Measurements from ENCODE around the gene LILRB2. TPM values are rescaled to one million over a fixed set of nuclear protein-coding genes. Genes with fewer than 3 reads are reported as not detected.
"Not testable (repeated sequence)": the region's sequence is repeated elsewhere in the genome, so short reads cannot be mapped to it uniquely, and the experiment has no call there.

LILRB2 gene
- total and polyA plus RNA-seq, 11 donors = 0.83 to 43.6 (median 1.7) TPM

- Histone ChIP-seq H3K4me1 (peaks cover 0 to 6% (median 0%) of the 10 kb centered on the region in 12 donors), H3K9me3 (no peaks in the 10 kb centered on the region), H3K27me3 (peaks cover 0 to 17% (median 0%) of the 10 kb centered on the region in 9 donors), H3K36me3 (no peaks in the 10 kb centered on the region), H3K4me3 (no peak overlapping the region), H3K27ac (no peak overlapping the region)
- intact Hi-C loops (cut with DNase I) = no loop called here
- 71 to 80% (median 76%) methylated on average over 4 of the region's 4 CpGs for WGBS, 4 donors
- DNase-seq = no peak
- TF ChIP-seq POLR2A (IDR thresholded peaks at IDR 0.05) (no peak), CTCF (IDR thresholded peaks at IDR 0.05) (no peak)
- no peak for ATAC-seq
These were observed 6.5 kb upstream of the LILRB2 start for GRCh38 chr19:54287456-54287855.

GRCh38 chr19:54286283-54286682, 5.4 kb upstream of the LILRB2 start:
- DNase-seq; intact Hi-C loops (cut with DNase I); ATAC-seq; H3K9me3 ChIP-seq; H3K4me3 ChIP-seq; H3K27ac ChIP-seq; H3K36me3 ChIP-seq: not testable (repeated sequence)
- Histone ChIP-seq H3K27me3 (peaks cover 0 to 28% (median 0%) of the 10 kb centered on the region in 9 donors), H3K4me1 (peaks cover 0 to 17% (median 0%) of the 10 kb centered on the region in 12 donors)
- 44 to 69% (median 61%) methylated on average over 3 to 10 of the region's 10 CpGs for WGBS, 4 donors

- ATAC-seq = peak in 3 of 4 donors; percentile 11 to 38 (median 20)
These were observed 4.6 kb upstream of the LILRB2 start for GRCh38 chr19:54285427-54286056.

GRCh38 chr19:54282686-54283470, 2.0 kb upstream of the LILRB2 start:
- 38 to 43% (median 40%) methylated on average over 8 to 9 of the region's 9 CpGs for WGBS, 4 donors
- H3K4me1 ChIP-seq = peaks cover 0 to 13% (median 0%) of the 10 kb centered on the region in 12 donors
- peak overlapping the region in 1 of 12 donors; percentile 91 for H3K27ac ChIP-seq
- intact Hi-C loops (cut with DNase I) = loop anchor here in 1 of 10 donors (5.0 kb wide), 1 partner anchor 349 kb away; the partner anchor contains the start of gene LILRB1
- no peaks in the 10 kb centered on the region for H3K36me3 ChIP-seq
- TF ChIP-seq CTCF (IDR thresholded peaks at IDR 0.05) = no peak
- no peak for TF ChIP-seq POLR2A (IDR thresholded peaks at IDR 0.05)
- no peaks in the 10 kb centered on the region for H3K9me3 ChIP-seq
- ATAC-seq = peak in 1 of 4 donors; percentile 40
- peaks cover 0 to 46% (median 3%) of the 10 kb centered on the region in 9 donors for H3K27me3 ChIP-seq
- no peak overlapping the region for H3K4me3 ChIP-seq
- DNase-seq = no peak

More at GRCh38 chr19:54285427-54286056, 4.6 kb upstream of the LILRB2 start:
- 53 to 61% (median 56%) methylated on average over 8 to 11 of the region's 12 CpGs for WGBS, 4 donors
- intact Hi-C loops (cut with DNase I); H3K4me3 ChIP-seq; H3K36me3 ChIP-seq; DNase-seq; H3K9me3 ChIP-seq; H3K27ac ChIP-seq: not testable (repeated sequence)
- Histone ChIP-seq H3K27me3 (peaks cover 0 to 28% (median 0%) of the 10 kb centered on the region in 9 donors), H3K4me1 (peaks cover 0 to 16% (median 0%) of the 10 kb centered on the region in 12 donors)

- H3K4me3 ChIP-seq = not testable (repeated sequence)
- intact Hi-C loops (cut with DNase I) = loop anchor here in 1 of 10 donors (5.0 kb wide), 1 partner anchor 351 kb away; the partner anchor contains the start of gene LILRB1
- WGBS, 4 donors = 72 to 85% (median 77%) methylated on average over 5 of the region's 5 CpGs
These were observed 792 bp upstream of the LILRB2 start for GRCh38 chr19:54281729-54282075.

GRCh38 chr19:54280441-54280840, 469 bp downstream of the LILRB2 start:
- H3K4me3 ChIP-seq = peak overlapping the region in 8 of 12 donors; percentile 11 to 59 (median 24)
- intact Hi-C loops (cut with DNase I) = loop anchor here in 1 of 10 donors (5.0 kb wide), 1 partner anchor 352 kb away; the partner anchor contains the start of gene LILRB1
- DNase-seq = peak in 3 of 5 donors; percentile 29 to 66 (median 57)
- 59 to 70% (median 63%) methylated on average over 10 of the region's 10 CpGs for WGBS, 4 donors
- not testable (repeated sequence) for H3K36me3 ChIP-seq, H3K9me3 ChIP-seq
- H3K27me3 ChIP-seq = peaks cover 0 to 57% (median 3%) of the 10 kb centered on the region in 9 donors
- ATAC-seq = peak in 3 of 4 donors; percentile 54 to 68 (median 57)
- peaks cover 0 to 13% (median 0%) of the 10 kb centered on the region in 12 donors for H3K4me1 ChIP-seq
- peak overlapping the region in 5 of 12 donors; percentile 15 to 91 (median 43) for H3K27ac ChIP-seq

More at GRCh38 chr19:54281729-54282075, 792 bp upstream of the LILRB2 start:
- DNase-seq, ATAC-seq, H3K36me3 ChIP-seq, H3K9me3 ChIP-seq: not testable (repeated sequence)
- H3K4me1 ChIP-seq = peaks cover 0 to 13% (median 0%) of the 10 kb centered on the region in 12 donors
- H3K27ac ChIP-seq = peak overlapping the region in 1 of 12 donors; percentile 91
- peaks cover 0 to 54% (median 3%) of the 10 kb centered on the region in 9 donors for H3K27me3 ChIP-seq

- H3K9me3 ChIP-seq, H3K36me3 ChIP-seq, ATAC-seq, DNase-seq: not testable (repeated sequence)
- intact Hi-C loops (cut with DNase I) = loop anchor here in 1 of 10 donors (5.0 kb wide), 1 partner anchor 352 kb away; the partner anchor contains the start of gene LILRB1
- Histone ChIP-seq H3K27ac (peak overlapping the region in 3 of 12 donors; percentile 15 to 91 (median 52)), H3K27me3 (peaks cover 0 to 57% (median 3%) of the 10 kb centered on the region in 9 donors), H3K4me1 (peaks cover 0 to 13% (median 0%) of the 10 kb centered on the region in 12 donors), H3K4me3 (peak overlapping the region in 8 of 12 donors; percentile 11 to 59 (median 24))
- WGBS, 4 donors = 28 to 43% (median 35%) methylated on average over 4 of the region's 4 CpGs
These were observed 885 bp downstream of the LILRB2 start for GRCh38 chr19:54280025-54280424.
